Upper lobe of left lung (tissue), 6 donors: Measurements from ENCODE around the gene SYDE1. TPM values are rescaled to one million over a fixed set of nuclear protein-coding genes. Genes with fewer than 3 reads are reported as not detected.
"Not testable (repeated sequence)": the region's sequence is repeated elsewhere in the genome, so short reads cannot be mapped to it uniquely, and the experiment has no call there.

ENCODE experiments used
- ATAC-seq, 2 donors: fragments of 200-7000 bp; cut with Tn5 transposase; one replicate each; pipeline ENCODE4 v1.9.1; 2022; ENCODE audit warnings: mild to moderate bottlenecking in 2 of 2, moderate library complexity in 2 of 2; ENCODE audit not compliant: low FRiP score in 2 of 2
- DNase-seq, 2 donors: peaks; one replicate each; pipeline ENCODE4 v3.0.0-alpha.2; 2019 to 2020
- H3K27ac ChIP-seq, 4 donors: fragments of 200-600 bp; sonication (generic); one replicate each; pipeline ENCODE4 v1.5.1; 2016 to 2019
- H3K27me3 ChIP-seq, 4 donors: fragments of 200-600 bp; sonication (generic); one replicate each; pipeline ENCODE4 v1.5.1; 2017 to 2019
- H3K36me3 ChIP-seq, 4 donors: fragments of 200-600 bp; sonication (generic); one replicate each; pipeline ENCODE4 v1.5.1; 2016 to 2019
- H3K4me1 ChIP-seq, 4 donors: fragments of 200-600 bp; sonication (generic); one replicate each; pipeline ENCODE4 v1.5.1; 2018 to 2019
- H3K4me3 ChIP-seq, 4 donors: fragments of 200-600 bp; sonication (generic); one replicate each; pipeline ENCODE4 v1.5.1; 2017 to 2019; ENCODE audit warnings: mild to moderate bottlenecking in 2 of 4, moderate library complexity in 1 of 4
- H3K9me3 ChIP-seq, 4 donors: fragments of 200-600 bp; sonication (generic); one replicate each; pipeline ENCODE4 v1.5.1; 2018 to 2019
- EP300 ChIP-seq, 4 donors: sonication (generic); formaldehyde crosslinking; IDR thresholded peaks; one replicate each; pipeline ENCODE4 v1.5.1; 2017; ENCODE audit warnings: antibody characterized with exemption in 4 of 4, control low read depth in 2 of 4
- POLR2A ChIP-seq, 4 donors: fragments of 450-650 bp; IDR thresholded peaks; one replicate each; pipeline ENCODE4 v1.5.1; 2016 to 2017; ENCODE audit warnings: antibody characterized with exemption in 4 of 4, mild to moderate bottlenecking in 2 of 4
- POLR2AphosphoS5 ChIP-seq, 2 donors: sonication (generic); formaldehyde crosslinking; IDR thresholded peaks; one replicate each; pipeline ENCODE4 v1.5.1; 2017; ENCODE audit warnings: antibody characterized with exemption in 2 of 2
- WGBS, 2 donors: methylation state at CpG; one replicate each; pipeline ENCODE4 v1.1.5; 2017 to 2018; 5-methylcytosine and 5-hydroxymethylcytosine counted together
- total RNA-seq, 6 donors: library from RNA; depleted of rRNA in 4 of 6; stranded (reverse); fragments of >200 nt in 4 of 6; gene quantifications; one replicate each; pipeline versions ENCODE4 v1.1.0 to v1.2.1, GENCODE V29; 2016 to 2021
- TF ChIP-seq, protein P1 (sequence below), 6 experiments: fragments of 450-650 bp in 4 of 6; fragments of 200-600 bp in 2 of 6; sonication (generic) in 2 of 6; IDR thresholded peaks; one replicate each; pipeline ENCODE4 v1.5.1; 2016 to 2019; ENCODE audit warnings: antibody characterized with exemption in 6 of 6
- donor health status: DM: no; HTN: no; CAD: no; lungs with moderate emphysema.
- donor health status: DM: no; HTN: yes; CAD: no; lungs with severe emphysema.

SYDE1 gene
- total RNA-seq, 6 donors from 2014 or later, result 7.0 to 28.4 (median 14.2) TPM

DNA sequence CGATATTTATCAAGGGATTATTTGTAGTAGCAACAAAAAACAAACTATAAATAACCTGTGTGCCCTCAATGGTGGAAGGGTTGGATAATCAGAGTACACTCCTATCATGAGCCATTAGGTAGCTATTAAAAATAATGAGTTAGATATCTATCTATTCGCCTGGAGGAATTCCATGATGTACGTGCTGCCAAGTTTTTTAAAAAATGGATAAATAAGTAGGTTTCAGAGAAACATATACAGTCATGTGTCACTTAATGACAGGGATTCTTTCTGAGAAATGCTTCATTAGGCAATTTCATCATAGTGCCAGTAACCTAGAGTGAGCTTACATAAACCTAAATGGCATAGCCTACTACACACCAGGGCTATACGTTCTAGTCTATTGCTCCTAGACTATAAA lies 31.4 kb upstream of the SYDE1 start:
- Histone ChIP-seq H3K27ac (no peak overlapping the region), H3K36me3 (no peaks in the 10 kb centered on the region), H3K27me3 (no peaks in the 10 kb centered on the region), H3K4me1 (no peaks in the 10 kb centered on the region), H3K9me3 (no peaks in the 10 kb centered on the region), H3K4me3 (no peak overlapping the region)
- TF ChIP-seq POLR2A (IDR thresholded peaks at IDR 0.05) (no peak), EP300 (IDR thresholded peaks at IDR 0.05) (no peak), POLR2AphosphoS5 (IDR thresholded peaks at IDR 0.05) (no peak)
- TF ChIP-seq, protein P1, sequence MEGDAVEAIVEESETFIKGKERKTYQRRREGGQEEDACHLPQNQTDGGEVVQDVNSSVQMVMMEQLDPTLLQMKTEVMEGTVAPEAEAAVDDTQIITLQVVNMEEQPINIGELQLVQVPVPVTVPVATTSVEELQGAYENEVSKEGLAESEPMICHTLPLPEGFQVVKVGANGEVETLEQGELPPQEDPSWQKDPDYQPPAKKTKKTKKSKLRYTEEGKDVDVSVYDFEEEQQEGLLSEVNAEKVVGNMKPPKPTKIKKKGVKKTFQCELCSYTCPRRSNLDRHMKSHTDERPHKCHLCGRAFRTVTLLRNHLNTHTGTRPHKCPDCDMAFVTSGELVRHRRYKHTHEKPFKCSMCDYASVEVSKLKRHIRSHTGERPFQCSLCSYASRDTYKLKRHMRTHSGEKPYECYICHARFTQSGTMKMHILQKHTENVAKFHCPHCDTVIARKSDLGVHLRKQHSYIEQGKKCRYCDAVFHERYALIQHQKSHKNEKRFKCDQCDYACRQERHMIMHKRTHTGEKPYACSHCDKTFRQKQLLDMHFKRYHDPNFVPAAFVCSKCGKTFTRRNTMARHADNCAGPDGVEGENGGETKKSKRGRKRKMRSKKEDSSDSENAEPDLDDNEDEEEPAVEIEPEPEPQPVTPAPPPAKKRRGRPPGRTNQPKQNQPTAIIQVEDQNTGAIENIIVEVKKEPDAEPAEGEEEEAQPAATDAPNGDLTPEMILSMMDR (IDR thresholded peaks at IDR 0.05), result no peak
- DNase-seq, result no peak
- 82 to 83% methylated on average over 4 of the region's 4 CpGs for whole genome bisulfite sequencing, 2 donors
- no peak for ATAC-seq

DNA sequence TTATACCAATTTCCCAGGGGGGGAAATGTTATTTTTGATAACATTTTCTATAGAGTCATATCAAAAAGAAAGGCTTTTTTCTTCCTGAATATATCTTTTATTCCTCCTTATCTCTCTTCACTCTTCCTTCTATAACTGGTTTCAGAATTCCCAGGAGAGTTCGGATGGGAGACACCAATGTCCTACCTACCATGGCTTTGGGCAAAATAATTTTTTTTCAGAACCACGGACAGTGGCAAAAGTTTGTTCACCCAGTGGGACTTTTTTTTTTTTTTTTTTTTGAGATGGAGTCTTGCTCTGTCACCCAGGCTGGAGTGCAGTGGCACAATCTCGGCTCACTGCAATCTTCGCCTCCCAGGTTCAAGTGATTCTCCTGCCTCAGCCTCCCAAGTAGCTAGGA lies 27.2 kb upstream of the SYDE1 start:
- H3K27me3 ChIP-seq, H3K4me1 ChIP-seq, ATAC-seq, H3K27ac ChIP-seq, DNase-seq, H3K9me3 ChIP-seq, H3K4me3 ChIP-seq, H3K36me3 ChIP-seq: not testable (repeated sequence)
- WGBS, 2 donors, result 63 to 65% methylated on average over 4 of the region's 4 CpGs

DNA sequence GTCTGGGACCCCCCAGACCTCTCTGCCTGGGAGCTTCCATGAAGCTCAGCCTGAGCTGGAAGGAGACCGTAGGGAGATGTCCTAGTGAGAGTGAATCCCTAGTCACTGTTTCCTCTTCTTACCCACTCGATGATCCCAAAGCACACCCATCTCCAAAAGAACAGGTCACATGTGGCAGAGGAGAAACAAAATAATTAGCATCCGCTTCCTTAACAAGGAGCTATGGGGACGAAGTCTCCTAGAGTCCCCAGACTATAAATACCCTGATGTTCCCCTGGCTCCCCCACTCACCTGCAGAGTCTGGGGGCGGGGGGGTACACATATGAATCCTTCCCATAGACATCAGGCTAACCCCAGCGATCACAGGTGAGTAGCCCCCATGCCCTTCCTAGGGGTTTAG lies 25.3 kb upstream of the SYDE1 start, which contains the start of gene OR1I1:
Gene OR1I1 (plus strand): TSS at position 301 of the 400 bp plus-strand sequence. CDS start 4,855 bp downstream, outside the sequence.
- TF ChIP-seq, protein P1 (IDR thresholded peaks at IDR 0.05), result no peak
- TF ChIP-seq POLR2A (IDR thresholded peaks at IDR 0.05) (no peak), EP300 (IDR thresholded peaks at IDR 0.05) (no peak), POLR2AphosphoS5 (IDR thresholded peaks at IDR 0.05) (no peak)
- WGBS, 2 donors, result 64 to 69% methylated on average over 6 of the region's 6 CpGs
- no peak within 1 kb of the TSS for H3K4me3 ChIP-seq
- no peaks in the 10 kb centered on the region for H3K4me1 ChIP-seq
- no peak within 1 kb of the TSS for H3K27ac ChIP-seq
- H3K9me3 ChIP-seq, result no peaks in the 10 kb centered on the region
- DNase-seq (no peak), ATAC-seq (no peak)
- H3K27me3 ChIP-seq, result peaks cover 0 to 3% (median 0%) of the 10 kb centered on the region in 4 donors
- no peaks in the 10 kb centered on the region for H3K36me3 ChIP-seq

DNA sequence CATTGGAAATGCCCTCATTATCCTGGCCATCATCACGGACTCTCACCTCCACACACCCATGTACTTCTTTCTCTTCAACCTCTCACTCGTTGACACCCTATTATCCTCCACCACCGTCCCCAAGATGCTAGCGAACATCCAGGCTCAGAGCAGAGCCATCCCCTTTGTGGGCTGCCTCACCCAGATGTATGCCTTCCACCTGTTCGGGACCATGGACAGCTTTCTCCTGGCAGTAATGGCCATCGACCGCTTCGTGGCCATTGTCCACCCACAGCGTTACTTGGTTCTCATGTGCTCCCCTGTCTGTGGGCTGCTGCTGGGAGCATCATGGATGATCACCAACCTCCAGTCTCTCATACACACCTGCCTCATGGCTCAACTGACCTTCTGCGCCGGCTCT lies 20.0 kb upstream of the SYDE1 start:
- no peak overlapping the region for H3K27ac ChIP-seq
- H3K4me1 ChIP-seq, result peaks cover under 1 to 2% (median 2%) of the 10 kb centered on the region in 4 donors
- WGBS, 2 donors, result 79 to 80% methylated on average over 11 of the region's 11 CpGs
- no peak for ATAC-seq
- no peak for DNase-seq
- H3K9me3 ChIP-seq, result no peaks in the 10 kb centered on the region
- H3K4me3 ChIP-seq, result no peak overlapping the region
- no peaks in the 10 kb centered on the region for H3K36me3 ChIP-seq
- H3K27me3 ChIP-seq, result no peaks in the 10 kb centered on the region
- TF ChIP-seq POLR2A (IDR thresholded peaks at IDR 0.05) (no peak), POLR2AphosphoS5 (IDR thresholded peaks at IDR 0.05) (no peak), EP300 (IDR thresholded peaks at IDR 0.05) (no peak)
- TF ChIP-seq, protein P1 (IDR thresholded peaks at IDR 0.05), result no peak

DNA sequence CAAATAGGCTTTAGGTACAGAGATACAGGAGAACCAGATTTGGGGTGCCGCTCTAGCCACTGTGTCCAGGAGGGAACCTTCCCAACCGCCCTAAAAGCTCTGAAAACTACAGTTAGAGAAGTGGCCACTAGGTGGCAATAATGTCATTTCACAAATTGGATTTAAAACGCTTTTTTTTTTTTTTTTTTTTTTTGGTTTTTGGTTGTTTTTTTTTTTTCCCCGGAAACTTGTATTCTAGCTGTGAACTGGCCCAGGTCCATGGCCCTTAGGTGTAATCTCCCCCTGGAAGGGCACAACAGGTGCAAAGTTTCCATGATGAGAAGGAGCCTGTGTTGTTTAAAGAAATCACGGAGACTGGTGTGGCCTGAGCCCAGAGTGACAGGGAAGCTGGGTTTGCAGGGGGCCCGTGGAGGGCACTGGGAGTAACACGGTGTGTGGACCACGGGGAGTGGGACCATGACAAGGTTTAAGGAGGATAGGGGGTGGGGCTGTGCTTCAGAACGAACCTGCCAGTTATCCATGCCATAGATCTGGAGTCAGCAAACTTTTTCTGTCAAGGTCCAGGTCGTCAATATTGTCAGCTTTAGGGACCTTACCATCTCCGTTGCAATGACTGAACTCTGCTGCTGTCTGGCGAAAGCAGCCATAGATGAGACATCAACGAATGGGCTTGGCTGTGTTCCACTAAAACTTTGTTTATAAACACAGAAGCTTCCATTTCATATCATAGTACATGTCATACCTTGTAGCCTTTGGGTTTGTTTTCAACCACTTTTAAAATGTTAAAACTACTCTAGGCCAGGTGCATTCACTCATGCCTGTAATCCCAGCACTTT lies 15.1 kb upstream of the SYDE1 start:
- no peaks in the 10 kb centered on the region for H3K36me3 ChIP-seq
- DNase-seq (no peak), ATAC-seq (peak in 1 of 2 donors; percentile 64)
- no peaks in the 10 kb centered on the region for H3K9me3 ChIP-seq
- no peaks in the 10 kb centered on the region for H3K27me3 ChIP-seq
- H3K27ac ChIP-seq, result no peak overlapping the region
- peak overlapping the region in 1 of 4 donors; percentile 3 for H3K4me3 ChIP-seq
- TF ChIP-seq, protein P1 (IDR thresholded peaks at IDR 0.05), result peak in 5 of 6 experiments; percentile 21 to 75 (median 58)
- TF ChIP-seq EP300 (IDR thresholded peaks at IDR 0.05), result no peak
- peaks cover 4 to 6% (median 4%) of the 10 kb centered on the region in 4 donors for H3K4me1 ChIP-seq
- 17 to 20% methylated on average over 12 to 13 of the region's 13 CpGs for WGBS, 2 donors
